K562 (cell line): Measurements from ENCODE around the gene ASIP. TPM values are rescaled to one million over a fixed set of nuclear protein-coding genes. Genes with fewer than 3 reads are reported as not detected.

Experiments
- CHD1 ChIP-seq: fragments of 200-600 bp; sonication (generic); IDR thresholded peaks from one replicate; pipeline ENCODE4 v1.6.1; 2012; ENCODE audit warnings: mild to moderate bottlenecking, moderate library complexity, low read length, inconsistent platforms
- MGA ChIP-seq: fragments of 450-650 bp; IDR thresholded peaks from 2 replicates; pipeline ENCODE4 v1.6.1; 2016; ENCODE audit warnings: mild to moderate bottlenecking, moderate library complexity
- MXI1 ChIP-seq: IDR thresholded peaks from 2 replicates; pipeline ENCODE4 v1.6.1; 2011; ENCODE audit warnings: low read depth, mild to moderate bottlenecking, improper control_type of control experiment, low read length
- NR0B1 ChIP-seq: fragments of 450-650 bp; IDR thresholded peaks from one replicate; pipeline ENCODE4 v1.6.1; 2018; ENCODE audit warnings: mild to moderate bottlenecking, moderate library complexity; ENCODE audit not compliant: partially characterized antibody
- PHB ChIP-seq: fragments of 250-450 bp; sonication (Bioruptor Pico); IDR thresholded peaks from 2 replicates; pipeline ENCODE4 v1.5.0; 2021
- RNF2 ChIP-seq: sonication (generic); IDR thresholded peaks from 2 replicates; pipeline ENCODE4 v1.6.1; 2016
- polyA plus RNA-seq, 8 experiments: library from polyadenylated mRNA; depleted of rRNA in 4 of 8; stranded (reverse) in 5 of 8; unstranded in 3 of 8; fragments of >200 nt; fragmentation: Nextera tagmentation in 2 of 8; fragmentation: Illumina TruSeq in 1 of 8; extraction: Ambion mirVana in 2 of 8; extraction: Trizol in 1 of 8; gene quantifications; 2 replicates each; pipeline versions ENCODE4 v1.2.1 to v1.2.3, GENCODE V29; 2011 to 2014; ENCODE audit warnings: inconsistent platforms in 1 of 8, missing spikeins in 1 of 8
- total RNA-seq, 7 experiments: library from RNA; depleted of rRNA in 6 of 7; stranded (reverse); fragments of >200 nt in 6 of 7; fragmentation: Illumina TruSeq in 2 of 7; extraction: Trizol in 2 of 7; gene quantifications; 2 replicates each; pipeline versions ENCODE4 v1.2.1 to v1.2.3, GENCODE V29; 2011 to 2021; ENCODE audit warnings: low replicate concordance in 1 of 7

ASIP gene
- total and polyA plus RNA-seq, 9 of the 15 experiments (the other 6 are each of a cell fraction or from before 2014, with no cell fraction given), result not detected

DNA sequence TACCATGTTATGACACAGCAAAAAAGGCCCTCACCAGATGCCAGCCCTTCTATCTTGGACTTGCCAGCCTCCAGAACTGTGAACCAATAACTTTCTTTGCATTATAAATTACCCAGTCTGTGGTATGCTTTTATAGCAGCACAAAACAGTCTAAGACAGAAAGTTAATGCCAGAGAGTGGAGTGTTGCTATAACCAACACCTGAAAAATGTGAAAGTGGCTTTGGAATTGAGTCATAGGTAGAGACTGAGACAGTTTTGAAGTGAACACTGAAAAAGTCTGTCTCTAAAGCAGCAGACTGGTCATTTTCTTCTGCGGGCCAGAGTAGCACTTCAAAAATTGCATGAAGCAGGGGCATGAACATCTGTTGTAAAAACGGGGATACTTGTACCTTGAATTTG, 28.0 kb upstream of the ASIP start (continued):
- TF ChIP-seq MGA (no peak), NR0B1 (no peak), PHB (CRISPR knock-in tag) (no peak), RNF2 (no peak), CHD1 (no peak), MXI1 (no peak)
- TF ChIP-seq, all 486 proteins: peak for 0
